HepG2 (cell line): ENCODE measurements around the gene DDAH2. TPM values are rescaled to one million over a fixed set of nuclear protein-coding genes. Genes with fewer than 3 reads are reported as not detected.

Source experiments
- ARNT2 ChIP-seq: sonication (generic); formaldehyde crosslinking; IDR thresholded peaks from 2 replicates; pipeline ENCODE4 v1.8.0; 2022; ENCODE audit warnings: mild to moderate bottlenecking, low read depth, missing genetic modification reagents, moderate library complexity
- BORCS8-MEF2B ChIP-seq: sonication (generic); formaldehyde crosslinking; IDR thresholded peaks from 2 replicates; pipeline ENCODE4 v1.8.0; 2022; ENCODE audit warnings: mild to moderate bottlenecking, missing genetic modification reagents
- FOXA3 ChIP-seq: IDR thresholded peaks from 2 replicates; pipeline ENCODE4 v1.6.1; 2016; ENCODE audit warnings: missing genetic modification reagents, missing compliant biosample characterization
- GABPA ChIP-seq, 2 experiments: IDR thresholded peaks; 2 replicates each; pipeline ENCODE4 v1.6.1; 2011 to 2016; ENCODE audit warnings: low read depth in 2 of 2, low read length in 1 of 2, missing biosample characterization in 1 of 2, missing genetic modification characterization in 1 of 2
- MAFK ChIP-seq, 2 experiments: IDR thresholded peaks in 1 of 2; conservative IDR thresholded peaks in 1 of 2; 2 replicates each; pipeline ENCODE4 v1.6.1; 2011; ENCODE audit warnings: improper control_type of control experiment in 2 of 2, low read length in 2 of 2
- MED8 ChIP-seq: sonication (generic); formaldehyde crosslinking; IDR thresholded peaks from 2 replicates; pipeline ENCODE4 v1.8.1; 2023; ENCODE audit warnings: mild to moderate bottlenecking, missing genetic modification reagents; ENCODE audit not compliant: insufficient replicate concordance
- PHF8 ChIP-seq: sonication (generic); formaldehyde crosslinking; IDR thresholded peaks from 2 replicates; pipeline ENCODE4 v1.5.0; 2020; ENCODE audit warnings: missing genetic modification reagents
- SRSF9 ChIP-seq: fragments of 200-400 bp; formaldehyde crosslinking; IDR thresholded peaks from 2 replicates; pipeline ENCODE4 v1.6.1; 2018; ENCODE audit warnings: borderline replicate concordance, mild to moderate bottlenecking, low read depth, low read length; ENCODE audit not compliant: insufficient read depth, poor library complexity, severe bottlenecking
- ZFP36 ChIP-seq: fragments of 150-350 bp; IDR thresholded peaks from 2 replicates; pipeline ENCODE4 v1.6.1; 2018; ENCODE audit warnings: borderline replicate concordance, low read length, low read depth; ENCODE audit not compliant: partially characterized antibody
- ZNF180 ChIP-seq: sonication (generic); formaldehyde crosslinking; IDR thresholded peaks from 2 replicates; pipeline ENCODE4 v1.4.0; 2020; ENCODE audit warnings: low read depth, missing genetic modification reagents, borderline replicate concordance
- ZNF3 ChIP-seq: IDR thresholded peaks from 2 replicates; pipeline ENCODE4 v1.7.0; 2017; ENCODE audit warnings: inconsistent platforms
- ZNF335 ChIP-seq: sonication (generic); formaldehyde crosslinking; IDR thresholded peaks from 2 replicates; pipeline ENCODE4 v1.4.0; 2020; ENCODE audit warnings: missing genetic modification reagents
- ZNF44 ChIP-seq: sonication (generic); formaldehyde crosslinking; IDR thresholded peaks from 2 replicates; pipeline ENCODE4 v1.5.1; 2020; ENCODE audit warnings: mild to moderate bottlenecking, missing genetic modification reagents
- ZNF556 ChIP-seq: sonication (generic); formaldehyde crosslinking; IDR thresholded peaks from 2 replicates; pipeline ENCODE4 v1.4.0; 2020; ENCODE audit warnings: mild to moderate bottlenecking, missing genetic modification reagents, borderline replicate concordance
- ZNF7 ChIP-seq: IDR thresholded peaks from 2 replicates; pipeline ENCODE4 v1.6.1; 2016; ENCODE audit warnings: missing biosample characterization, missing genetic modification reagents
- ZNF780A ChIP-seq: sonication (generic); formaldehyde crosslinking; IDR thresholded peaks from 2 replicates; pipeline ENCODE4 v1.8.0; 2022; ENCODE audit warnings: mild to moderate bottlenecking, missing genetic modification reagents, moderate library complexity
- ZSCAN9 ChIP-seq: IDR thresholded peaks from 2 replicates; pipeline ENCODE4 v1.6.1; 2016; ENCODE audit warnings: borderline replicate concordance
- polyA plus RNA-seq, 8 experiments: library from polyadenylated mRNA; depleted of rRNA in 3 of 8; stranded (reverse) in 7 of 8; unstranded in 1 of 8; fragments of >200 nt; fragmentation: Illumina TruSeq in 4 of 8; extraction: Trizol in 4 of 8; gene quantifications; 2 replicates each; pipeline versions ENCODE4 v1.2.1 to v1.2.3, GENCODE V29; 2011 to 2016; ENCODE audit warnings: low read depth in 4 of 8, missing spikeins in 1 of 8, mixed read lengths in 1 of 8; ENCODE audit not compliant: insufficient read depth in 1 of 8
- total RNA-seq, 5 experiments: library from RNA; depleted of rRNA; stranded (reverse); fragments of >200 nt; fragmentation: Illumina TruSeq; extraction: Trizol; gene quantifications; 2 replicates each; pipeline ENCODE4 v1.2.3, GENCODE V29; 2016; ENCODE audit warnings: low read depth in 1 of 5
- TF ChIP-seq, protein P1 (sequence below): sonication (generic); formaldehyde crosslinking; conservative IDR thresholded peaks from 2 replicates; pipeline ENCODE4 v1.5.0; 2020; ENCODE audit warnings: missing genetic modification reagents
- TF ChIP-seq, protein P2 (sequence below): sonication (generic); formaldehyde crosslinking; IDR thresholded peaks from 2 replicates; pipeline ENCODE4 v1.8.0; 2022; ENCODE audit warnings: missing genetic modification reagents, low read depth, mild to moderate bottlenecking, borderline replicate concordance
- TF ChIP-seq, protein P3 (sequence below): sonication (generic); formaldehyde crosslinking; IDR thresholded peaks from 2 replicates; pipeline ENCODE4 v1.9.0; 2021; ENCODE audit warnings: missing genetic modification reagents, borderline replicate concordance
- TF ChIP-seq, protein P4 (sequence below): sonication (generic); formaldehyde crosslinking; IDR thresholded peaks from 2 replicates; pipeline ENCODE4 v1.8.0; 2022; ENCODE audit warnings: missing genetic modification reagents, mild to moderate bottlenecking, moderate library complexity, borderline replicate concordance

The DDAH2 gene
- total and polyA plus RNA-seq, 2 of the 13 experiments (the other 11 are each of a cell fraction or from before 2014, with no cell fraction given) = 16.4 to 21.1 TPM

DNA sequence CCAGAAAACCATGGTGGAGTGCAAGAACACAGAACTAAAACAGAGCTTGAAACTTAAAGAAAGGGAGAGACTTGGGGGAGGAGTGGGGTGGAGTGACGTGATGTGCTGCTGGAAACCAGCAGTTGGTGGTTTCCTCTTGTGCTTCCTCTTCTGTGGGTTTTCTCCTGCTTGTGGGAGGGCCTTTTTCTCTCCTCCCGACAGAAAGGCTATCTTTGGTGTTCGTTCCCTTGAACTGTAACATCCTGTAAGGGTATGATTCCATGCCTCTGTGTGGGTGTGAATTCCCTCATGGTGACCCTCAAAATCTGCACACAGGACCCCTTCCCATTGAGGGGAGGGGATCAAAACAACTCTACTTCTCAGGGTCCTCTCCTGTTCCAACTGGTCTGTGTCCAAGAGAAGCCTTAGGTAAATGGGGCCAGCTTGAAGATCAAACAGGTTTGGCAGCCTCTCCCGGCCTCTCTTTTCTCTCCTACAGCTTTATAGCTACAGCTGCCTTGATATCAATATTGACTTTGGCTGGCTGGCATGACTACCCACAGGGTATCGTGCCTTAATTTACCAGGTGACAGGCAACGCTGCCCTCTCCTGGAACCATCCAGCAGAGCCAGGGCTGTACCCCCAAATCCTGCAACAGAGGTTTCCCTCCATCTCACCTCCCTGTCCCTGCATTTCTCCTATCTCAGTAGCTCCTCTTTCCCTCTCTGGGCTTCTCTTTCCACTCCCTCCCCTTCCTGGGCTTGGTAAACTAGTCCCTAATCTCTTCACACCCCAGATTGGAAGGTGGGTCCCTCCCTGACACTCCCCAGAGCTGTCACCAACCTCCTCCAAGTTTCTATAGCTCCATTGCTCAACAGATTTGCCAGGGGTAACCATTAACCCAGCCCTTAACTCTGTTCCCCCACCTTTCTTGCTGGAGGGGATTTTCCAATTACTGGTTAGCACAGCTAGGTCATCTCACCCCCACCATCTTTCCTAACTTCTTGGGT is 9.2 kb upstream of the DDAH2 start (continued):
- TF ChIP-seq, protein P1, sequence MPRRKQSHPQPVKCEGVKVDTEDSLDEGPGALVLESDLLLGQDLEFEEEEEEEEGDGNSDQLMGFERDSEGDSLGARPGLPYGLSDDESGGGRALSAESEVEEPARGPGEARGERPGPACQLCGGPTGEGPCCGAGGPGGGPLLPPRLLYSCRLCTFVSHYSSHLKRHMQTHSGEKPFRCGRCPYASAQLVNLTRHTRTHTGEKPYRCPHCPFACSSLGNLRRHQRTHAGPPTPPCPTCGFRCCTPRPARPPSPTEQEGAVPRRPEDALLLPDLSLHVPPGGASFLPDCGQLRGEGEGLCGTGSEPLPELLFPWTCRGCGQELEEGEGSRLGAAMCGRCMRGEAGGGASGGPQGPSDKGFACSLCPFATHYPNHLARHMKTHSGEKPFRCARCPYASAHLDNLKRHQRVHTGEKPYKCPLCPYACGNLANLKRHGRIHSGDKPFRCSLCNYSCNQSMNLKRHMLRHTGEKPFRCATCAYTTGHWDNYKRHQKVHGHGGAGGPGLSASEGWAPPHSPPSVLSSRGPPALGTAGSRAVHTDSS (CRISPR knock-in tag) = 0 out of 2 replicates have a peak, but pooled peaks have one; percentile 19
- TF ChIP-seq GABPA (IDR thresholded peaks at IDR 0.05; ENCODE audit: low read depth, low read length) = no peak
- TF ChIP-seq GABPA (CRISPR knock-in tag; IDR thresholded peaks at IDR 0.05; ENCODE audit: low read depth) = peak; percentile 38
- no peak for TF ChIP-seq ZNF180
- TF ChIP-seq PHF8 (CRISPR knock-in tag) = peak; percentile 35; the same call in 1 of the 2 replicates
- no peak for TF ChIP-seq ZFP36
- TF ChIP-seq MAFK (conservative IDR thresholded peaks at IDR 0.05 in 1 of 2, IDR thresholded peaks at IDR 0.05 in 1 of 2; ENCODE audit: low read length in 2 of 2) = no peak
- TF ChIP-seq ZNF44 (CRISPR knock-in tag) = no peak
- TF ChIP-seq, protein P2, sequence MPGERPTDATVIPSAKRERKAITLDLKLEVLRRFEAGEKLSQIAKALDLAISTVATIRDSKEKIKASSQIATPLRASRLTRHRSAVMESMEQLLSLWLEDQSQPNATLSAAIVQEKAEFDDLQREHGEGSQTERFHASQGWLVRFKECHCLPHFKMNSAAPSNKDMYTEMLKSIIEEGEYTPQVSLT (CRISPR knock-in tag) = no peak
- peak; percentile 90 for TF ChIP-seq FOXA3
- TF ChIP-seq BORCS8-MEF2B (CRISPR knock-in tag) = peak; percentile 88; the same call in 1 of the 2 replicates
- TF ChIP-seq ZNF7 (CRISPR knock-in tag) = no peak
- TF ChIP-seq ARNT2 = peak; percentile 40; the same call in 1 of the 2 replicates
- TF ChIP-seq ZNF335 (CRISPR knock-in tag) = no peak
- no peak for TF ChIP-seq SRSF9
- TF ChIP-seq ZNF556 (CRISPR knock-in tag) = no peak
- TF ChIP-seq, protein P3, sequence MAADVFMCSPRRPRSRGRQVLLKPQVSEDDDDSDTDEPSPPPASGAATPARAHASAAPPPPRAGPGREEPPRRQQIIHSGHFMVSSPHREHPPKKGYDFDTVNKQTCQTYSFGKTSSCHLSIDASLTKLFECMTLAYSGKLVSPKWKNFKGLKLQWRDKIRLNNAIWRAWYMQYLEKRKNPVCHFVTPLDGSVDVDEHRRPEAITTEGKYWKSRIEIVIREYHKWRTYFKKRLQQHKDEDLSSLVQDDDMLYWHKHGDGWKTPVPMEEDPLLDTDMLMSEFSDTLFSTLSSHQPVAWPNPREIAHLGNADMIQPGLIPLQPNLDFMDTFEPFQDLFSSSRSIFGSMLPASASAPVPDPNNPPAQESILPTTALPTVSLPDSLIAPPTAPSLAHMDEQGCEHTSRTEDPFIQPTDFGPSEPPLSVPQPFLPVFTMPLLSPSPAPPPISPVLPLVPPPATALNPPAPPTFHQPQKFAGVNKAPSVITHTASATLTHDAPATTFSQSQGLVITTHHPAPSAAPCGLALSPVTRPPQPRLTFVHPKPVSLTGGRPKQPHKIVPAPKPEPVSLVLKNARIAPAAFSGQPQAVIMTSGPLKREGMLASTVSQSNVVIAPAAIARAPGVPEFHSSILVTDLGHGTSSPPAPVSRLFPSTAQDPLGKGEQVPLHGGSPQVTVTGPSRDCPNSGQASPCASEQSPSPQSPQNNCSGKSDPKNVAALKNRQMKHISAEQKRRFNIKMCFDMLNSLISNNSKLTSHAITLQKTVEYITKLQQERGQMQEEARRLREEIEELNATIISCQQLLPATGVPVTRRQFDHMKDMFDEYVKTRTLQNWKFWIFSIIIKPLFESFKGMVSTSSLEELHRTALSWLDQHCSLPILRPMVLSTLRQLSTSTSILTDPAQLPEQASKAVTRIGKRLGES (CRISPR knock-in tag) = 0 out of 2 replicates have a peak, but pooled peaks have one; percentile 43
- TF ChIP-seq ZNF3 = no peak
- TF ChIP-seq ZNF780A (CRISPR knock-in tag) = peak; percentile 55; the same call in 1 of the 2 replicates
- peak; percentile 98 for TF ChIP-seq ZSCAN9 (CRISPR knock-in tag)
- TF ChIP-seq MED8 (CRISPR knock-in tag) = peak; percentile 44
- TF ChIP-seq, protein P4, sequence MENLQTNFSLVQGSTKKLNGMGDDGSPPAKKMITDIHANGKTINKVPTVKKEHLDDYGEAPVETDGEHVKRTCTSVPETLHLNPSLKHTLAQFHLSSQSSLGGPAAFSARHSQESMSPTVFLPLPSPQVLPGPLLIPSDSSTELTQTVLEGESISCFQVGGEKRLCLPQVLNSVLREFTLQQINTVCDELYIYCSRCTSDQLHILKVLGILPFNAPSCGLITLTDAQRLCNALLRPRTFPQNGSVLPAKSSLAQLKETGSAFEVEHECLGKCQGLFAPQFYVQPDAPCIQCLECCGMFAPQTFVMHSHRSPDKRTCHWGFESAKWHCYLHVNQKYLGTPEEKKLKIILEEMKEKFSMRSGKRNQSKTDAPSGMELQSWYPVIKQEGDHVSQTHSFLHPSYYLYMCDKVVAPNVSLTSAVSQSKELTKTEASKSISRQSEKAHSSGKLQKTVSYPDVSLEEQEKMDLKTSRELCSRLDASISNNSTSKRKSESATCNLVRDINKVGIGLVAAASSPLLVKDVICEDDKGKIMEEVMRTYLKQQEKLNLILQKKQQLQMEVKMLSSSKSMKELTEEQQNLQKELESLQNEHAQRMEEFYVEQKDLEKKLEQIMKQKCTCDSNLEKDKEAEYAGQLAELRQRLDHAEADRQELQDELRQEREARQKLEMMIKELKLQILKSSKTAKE = peak; percentile 83
